H1 (cell line): ENCODE data around the gene TSNAXIP1.

Source experiments
- BACH1 ChIP-seq: IDR thresholded peaks from 2 replicates; pipeline ENCODE4 v1.6.1; 2012; ENCODE audit warnings: low read length, improper control_type of control experiment
- CEBPB ChIP-seq: IDR thresholded peaks from 2 replicates; pipeline ENCODE4 v1.6.1; 2012; ENCODE audit warnings: low read depth, low read length
- EP300 ChIP-seq, 2 experiments: IDR thresholded peaks; 1 replicate in 1 of 2; 2 replicates in 1 of 2; pipeline ENCODE4 v1.6.1; 2011 to 2012; ENCODE audit warnings: low read depth in 2 of 2, low read length in 2 of 2, mild to moderate bottlenecking in 2 of 2, borderline replicate concordance in 1 of 2, inconsistent platforms in 1 of 2, moderate library complexity in 1 of 2
- FOSL1 ChIP-seq: IDR thresholded peaks from 2 replicates; pipeline ENCODE4 v1.6.1; 2011; ENCODE audit warnings: mild to moderate bottlenecking, low read depth, low read length, moderate library complexity; ENCODE audit not compliant: insufficient read depth
- HDAC6 ChIP-seq: IDR thresholded peaks from one replicate; pipeline ENCODE4 v1.7.1; 2012; ENCODE audit warnings: low read depth, mild to moderate bottlenecking, inconsistent platforms, low read length, moderate library complexity
- POLR2A ChIP-seq, 2 experiments: IDR thresholded peaks; 1 replicate in 1 of 2; 2 replicates in 1 of 2; pipeline ENCODE4 v1.6.1; 2011; ENCODE audit warnings: low read depth in 2 of 2, low read length in 2 of 2, mild to moderate bottlenecking in 2 of 2; ENCODE audit errors: control extremely low read depth in 1 of 2
- RAD21 ChIP-seq, 2 experiments: IDR thresholded peaks in 1 of 2; conservative IDR thresholded peaks in 1 of 2; 2 replicates each; pipeline ENCODE4 v1.6.1; 2011; ENCODE audit warnings: low read depth in 2 of 2, low read length in 2 of 2, improper control_type of control experiment in 1 of 2, inconsistent platforms in 1 of 2, mild to moderate bottlenecking in 1 of 2, moderate library complexity in 1 of 2
- RNF2 ChIP-seq: fragments of 200-900, 300-1000 bp; sonication (generic); IDR thresholded peaks from 2 replicates; pipeline ENCODE4 v1.7.1; 2016; ENCODE audit warnings: borderline replicate concordance, low read depth, mild to moderate bottlenecking, antibody characterized with exemption, low read length; ENCODE audit not compliant: poor library complexity, severe bottlenecking; ENCODE audit errors: missing control alignments
- TAF1 ChIP-seq: IDR thresholded peaks from 2 replicates; pipeline ENCODE4 v1.6.1; 2011; ENCODE audit warnings: mild to moderate bottlenecking, low read depth, low read length
- TCF12 ChIP-seq: IDR thresholded peaks from 2 replicates; pipeline ENCODE4 v1.6.1; 2011; ENCODE audit warnings: low read depth, mild to moderate bottlenecking, low read length
- TF ChIP-seq, protein P1 (sequence below): IDR thresholded peaks from 2 replicates; pipeline ENCODE4 v1.6.1; 2011; ENCODE audit warnings: low read length, improper control_type of control experiment
- TF ChIP-seq, protein P2 (sequence below), 3 experiments: IDR thresholded peaks; 1 replicate in 2 of 3; 2 replicates in 1 of 3; pipeline versions ENCODE4 v1.5.1 to v1.6.1; 2011; ENCODE audit warnings: low read length in 3 of 3, mild to moderate bottlenecking in 3 of 3, inconsistent platforms in 2 of 3, low read depth in 1 of 3, moderate library complexity in 1 of 3; ENCODE audit not compliant: insufficient read depth in 1 of 3; ENCODE audit errors: control extremely low read depth in 1 of 3
- TF ChIP-seq, protein P3 (sequence below): IDR thresholded peaks from 2 replicates; pipeline ENCODE4 v1.6.1; 2011; ENCODE audit warnings: low read depth, mild to moderate bottlenecking, low read length; ENCODE audit not compliant: insufficient read depth

DNA sequence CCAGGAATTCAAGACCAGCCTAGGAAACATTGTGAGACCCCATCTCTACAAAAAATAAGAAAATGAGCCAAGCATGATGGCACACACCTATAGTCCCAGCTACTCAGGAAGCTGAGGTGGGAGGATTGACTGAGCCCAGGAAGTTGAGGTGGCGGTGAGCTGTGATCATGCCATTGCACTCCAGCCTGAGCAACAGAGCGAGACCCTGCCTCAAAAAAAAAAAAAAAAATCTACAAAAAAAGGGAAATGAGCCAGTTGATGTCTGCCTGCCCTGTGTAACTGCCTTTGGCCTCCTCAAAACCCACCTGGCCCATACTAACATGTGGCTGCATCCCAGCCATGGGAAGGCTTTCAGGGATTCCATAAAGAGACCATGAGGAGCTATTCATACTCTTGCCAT lies 4.8 kb upstream of the TSNAXIP1 start:
- TF ChIP-seq, protein P1, sequence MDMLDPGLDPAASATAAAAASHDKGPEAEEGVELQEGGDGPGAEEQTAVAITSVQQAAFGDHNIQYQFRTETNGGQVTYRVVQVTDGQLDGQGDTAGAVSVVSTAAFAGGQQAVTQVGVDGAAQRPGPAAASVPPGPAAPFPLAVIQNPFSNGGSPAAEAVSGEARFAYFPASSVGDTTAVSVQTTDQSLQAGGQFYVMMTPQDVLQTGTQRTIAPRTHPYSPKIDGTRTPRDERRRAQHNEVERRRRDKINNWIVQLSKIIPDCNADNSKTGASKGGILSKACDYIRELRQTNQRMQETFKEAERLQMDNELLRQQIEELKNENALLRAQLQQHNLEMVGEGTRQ = no peak
- TF ChIP-seq EP300 (IDR thresholded peaks at IDR 0.05; ENCODE audit: borderline replicate concordance in 1 of 2, low read depth in 2 of 2, low read length in 2 of 2) (no peak), HDAC6 (no peak), CEBPB (no peak), TAF1 (no peak), RAD21 (IDR thresholded peaks at IDR 0.05 in 1 of 2, conservative IDR thresholded peaks at IDR 0.05 in 1 of 2; ENCODE audit: low read depth in 2 of 2, low read length in 2 of 2) (no peak), TCF12 (no peak), POLR2A (IDR thresholded peaks at IDR 0.05; ENCODE audit: control extremely low read depth in 1 of 2, low read depth in 2 of 2, low read length in 2 of 2) (no peak), BACH1 (no peak), RNF2 (no peak), FOSL1 (no peak)
- TF ChIP-seq, protein P2, sequence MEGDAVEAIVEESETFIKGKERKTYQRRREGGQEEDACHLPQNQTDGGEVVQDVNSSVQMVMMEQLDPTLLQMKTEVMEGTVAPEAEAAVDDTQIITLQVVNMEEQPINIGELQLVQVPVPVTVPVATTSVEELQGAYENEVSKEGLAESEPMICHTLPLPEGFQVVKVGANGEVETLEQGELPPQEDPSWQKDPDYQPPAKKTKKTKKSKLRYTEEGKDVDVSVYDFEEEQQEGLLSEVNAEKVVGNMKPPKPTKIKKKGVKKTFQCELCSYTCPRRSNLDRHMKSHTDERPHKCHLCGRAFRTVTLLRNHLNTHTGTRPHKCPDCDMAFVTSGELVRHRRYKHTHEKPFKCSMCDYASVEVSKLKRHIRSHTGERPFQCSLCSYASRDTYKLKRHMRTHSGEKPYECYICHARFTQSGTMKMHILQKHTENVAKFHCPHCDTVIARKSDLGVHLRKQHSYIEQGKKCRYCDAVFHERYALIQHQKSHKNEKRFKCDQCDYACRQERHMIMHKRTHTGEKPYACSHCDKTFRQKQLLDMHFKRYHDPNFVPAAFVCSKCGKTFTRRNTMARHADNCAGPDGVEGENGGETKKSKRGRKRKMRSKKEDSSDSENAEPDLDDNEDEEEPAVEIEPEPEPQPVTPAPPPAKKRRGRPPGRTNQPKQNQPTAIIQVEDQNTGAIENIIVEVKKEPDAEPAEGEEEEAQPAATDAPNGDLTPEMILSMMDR (IDR thresholded peaks at IDR 0.05; ENCODE audit: control extremely low read depth in 1 of 3, insufficient read depth in 1 of 3, low read depth in 1 of 3, low read length in 3 of 3) = no peak
- TF ChIP-seq, protein P3, sequence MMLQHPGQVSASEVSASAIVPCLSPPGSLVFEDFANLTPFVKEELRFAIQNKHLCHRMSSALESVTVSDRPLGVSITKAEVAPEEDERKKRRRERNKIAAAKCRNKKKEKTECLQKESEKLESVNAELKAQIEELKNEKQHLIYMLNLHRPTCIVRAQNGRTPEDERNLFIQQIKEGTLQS = no peak
